Parietal lobe (tissue), 1 donor: Measurements from ENCODE around the gene OCA2. TPM values are rescaled to one million over a fixed set of nuclear protein-coding genes. Genes with fewer than 3 reads are reported as not detected.

Source experiments
- total RNA-seq: library from RNA; depleted of rRNA; stranded (reverse); fragments of >200 nt; gene quantifications from one replicate; pipeline ENCODE4 v1.2.3, GENCODE V29; 2014

OCA2 gene
- total RNA-seq = 12.2 TPM

GRCh38 chr15:28098766-28099554 lies at the start of gene OCA2:
Gene OCA2 (minus strand): TSS chr15:28099315. CDS start chr15:28081874, 17,441 bp downstream.

Other genes with a start within 250 kb of the OCA2 start
- gene HERC2, start 222.9 kb upstream of the OCA2 start, total RNA-seq = 128 TPM